KOPT-K1 (cell line): Measurements from ENCODE around the gene ZNF160.
"Not testable (repeated sequence)": the region's sequence is repeated elsewhere in the genome, so short reads cannot be mapped to it uniquely, and the experiment has no call there.

Source experiments
- H3K27ac ChIP-seq: fragments of 200-600 bp; sonication (generic); 2 replicates; pipeline ENCODE4 v1.5.1; 2016; ENCODE audit warnings: antibody characterized with exemption, mild to moderate bottlenecking, low read depth, low read length; ENCODE audit not compliant: poor library complexity, severe bottlenecking
- H3K36me3 ChIP-seq: fragments of 200-600 bp; sonication (generic); 2 replicates; pipeline ENCODE4 v1.5.1; 2017; ENCODE audit warnings: antibody characterized with exemption, mild to moderate bottlenecking, low read length, moderate library complexity; ENCODE audit not compliant: insufficient read depth
- H3K9me3 ChIP-seq: fragments of 200-600 bp; sonication (generic); 2 replicates; pipeline ENCODE4 v1.5.1; 2017; ENCODE audit warnings: antibody characterized with exemption, low read length, mild to moderate bottlenecking; ENCODE audit not compliant: insufficient read depth, poor library complexity, severe bottlenecking

ZNF160 gene

DNA sequence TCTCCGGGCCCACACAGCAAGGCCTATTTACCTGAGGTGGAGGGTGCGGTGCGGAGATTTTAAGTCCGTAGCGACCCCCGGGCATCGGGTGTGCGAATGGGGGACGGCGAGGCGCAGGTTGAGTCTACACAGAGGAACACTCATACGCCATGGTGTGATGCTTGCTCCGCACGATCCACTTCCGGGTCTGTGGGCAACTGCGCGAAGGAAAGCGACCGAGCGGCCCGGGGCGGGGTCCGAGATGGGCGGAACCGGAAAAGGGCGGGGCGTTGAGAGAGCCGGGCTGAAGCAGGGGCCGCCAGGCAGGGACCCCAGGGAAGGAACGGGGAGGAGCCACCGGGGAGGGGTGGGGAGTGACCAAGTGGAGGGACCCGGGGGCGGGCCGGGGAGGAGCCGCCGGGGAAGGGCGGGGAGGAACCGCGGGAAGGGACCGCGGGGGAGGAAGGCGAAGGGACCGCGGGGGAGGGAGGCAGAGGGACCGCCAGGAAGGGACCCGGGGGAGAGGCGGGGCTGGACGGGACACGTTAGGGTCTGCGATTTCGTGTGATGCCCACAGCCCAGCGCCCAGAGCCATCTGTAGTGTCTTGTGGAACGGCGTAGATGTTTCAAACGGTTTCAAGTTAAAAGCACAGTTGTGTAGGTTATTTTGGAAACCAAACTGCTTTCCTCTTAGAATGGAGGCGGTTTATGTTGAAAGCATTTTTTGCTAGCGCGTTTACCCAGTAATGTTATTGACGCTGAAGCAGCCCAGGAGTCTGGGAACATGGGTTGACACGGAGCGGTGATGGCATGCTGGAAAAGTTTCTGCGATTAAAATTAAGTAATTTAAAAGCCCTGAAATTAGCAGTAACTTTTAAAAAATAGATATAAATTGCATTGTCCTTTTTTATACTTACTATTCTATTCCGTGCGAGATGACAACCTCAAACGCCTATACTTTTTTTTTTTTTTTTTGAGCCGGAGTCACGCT, at the start of gene ZNF160:
ZNF160 (minus strand) TSS at position 189 of the 970 bp plus-strand sequence. CDS start 17,146 bp downstream, outside the sequence.
- H3K27ac ChIP-seq: peak within 1 kb of the TSS; percentile 83

GRCh38 chr19:53147645-53148044, 44.4 kb upstream of the ZNF160 start:
- no peak overlapping the region for H3K27ac ChIP-seq
- H3K9me3 ChIP-seq: peaks cover 91% of the 10 kb centered on the region
- H3K36me3 ChIP-seq: peaks cover 94% of the 10 kb centered on the region

More for the DNA sequence above, at the start of gene ZNF160:
- Histone ChIP-seq H3K36me3 (peaks cover 25% of the 10 kb centered on the region), H3K9me3 (no peaks in the 10 kb centered on the region)

GRCh38 chr19:53140351-53140750, 37.1 kb upstream of the ZNF160 start:
- H3K36me3 ChIP-seq: peaks cover 66% of the 10 kb centered on the region
- peaks cover 84% of the 10 kb centered on the region for H3K9me3 ChIP-seq
- H3K27ac ChIP-seq: no peak overlapping the region

DNA sequence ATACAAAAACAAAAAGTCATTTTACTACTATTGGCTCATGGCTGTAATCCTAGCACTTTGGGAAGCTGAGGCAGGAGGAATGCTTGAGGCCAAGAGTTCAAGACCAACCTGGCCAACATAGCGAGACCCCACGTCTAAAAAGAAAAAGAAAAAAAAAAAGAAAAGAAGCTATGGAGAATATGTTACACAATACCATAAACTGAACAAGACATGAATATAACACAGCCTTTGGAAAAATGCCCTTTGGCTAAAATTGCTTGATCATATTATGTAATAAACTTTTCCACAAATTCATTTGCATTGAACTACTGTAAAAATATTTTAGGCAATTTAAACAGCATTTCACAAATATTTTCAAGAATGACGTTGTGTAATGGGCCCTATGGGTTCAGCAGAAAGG, 33.2 kb upstream of the ZNF160 start:
- Histone ChIP-seq H3K27ac (no peak overlapping the region), H3K36me3 (peaks cover 33% of the 10 kb centered on the region), H3K9me3 (peaks cover 61% of the 10 kb centered on the region)

- peak within 1 kb of the TSS; percentile 65 for H3K27ac ChIP-seq
- H3K9me3 ChIP-seq: peaks cover 23% of the 10 kb centered on the region
- no peaks in the 10 kb centered on the region; the same call in 1 of the 2 replicates for H3K36me3 ChIP-seq
Observed at GRCh38 chr19:53132141-53132991, 29.1 kb upstream of the ZNF160 start, which contains the start of gene ZNF415. TSS of gene ZNF415 (minus strand) at chr19:53132910. CDS start at chr19:53122676, 10,234 bp downstream.

GRCh38 chr19:53131727-53132126, 28.5 kb upstream of the ZNF160 start:
- Histone ChIP-seq H3K27ac (peak overlapping the region; percentile 65), H3K36me3 (no peaks in the 10 kb centered on the region; the same call in 1 of the 2 replicates), H3K9me3 (peaks cover 16% of the 10 kb centered on the region)

GRCh38 chr19:53131085-53131590, 27.9 kb upstream of the ZNF160 start:
- no peak overlapping the region for H3K27ac ChIP-seq
- no peaks in the 10 kb centered on the region; the same call in 1 of the 2 replicates for H3K36me3 ChIP-seq
- peaks cover 10% of the 10 kb centered on the region for H3K9me3 ChIP-seq

- Histone ChIP-seq H3K27ac (no peak overlapping the region), H3K9me3 (peaks cover 10% of the 10 kb centered on the region), H3K36me3 (no peaks in the 10 kb centered on the region; the same call in 1 of the 2 replicates)
Observed at GRCh38 chr19:53130506-53130905, 27.3 kb upstream of the ZNF160 start.

DNA sequence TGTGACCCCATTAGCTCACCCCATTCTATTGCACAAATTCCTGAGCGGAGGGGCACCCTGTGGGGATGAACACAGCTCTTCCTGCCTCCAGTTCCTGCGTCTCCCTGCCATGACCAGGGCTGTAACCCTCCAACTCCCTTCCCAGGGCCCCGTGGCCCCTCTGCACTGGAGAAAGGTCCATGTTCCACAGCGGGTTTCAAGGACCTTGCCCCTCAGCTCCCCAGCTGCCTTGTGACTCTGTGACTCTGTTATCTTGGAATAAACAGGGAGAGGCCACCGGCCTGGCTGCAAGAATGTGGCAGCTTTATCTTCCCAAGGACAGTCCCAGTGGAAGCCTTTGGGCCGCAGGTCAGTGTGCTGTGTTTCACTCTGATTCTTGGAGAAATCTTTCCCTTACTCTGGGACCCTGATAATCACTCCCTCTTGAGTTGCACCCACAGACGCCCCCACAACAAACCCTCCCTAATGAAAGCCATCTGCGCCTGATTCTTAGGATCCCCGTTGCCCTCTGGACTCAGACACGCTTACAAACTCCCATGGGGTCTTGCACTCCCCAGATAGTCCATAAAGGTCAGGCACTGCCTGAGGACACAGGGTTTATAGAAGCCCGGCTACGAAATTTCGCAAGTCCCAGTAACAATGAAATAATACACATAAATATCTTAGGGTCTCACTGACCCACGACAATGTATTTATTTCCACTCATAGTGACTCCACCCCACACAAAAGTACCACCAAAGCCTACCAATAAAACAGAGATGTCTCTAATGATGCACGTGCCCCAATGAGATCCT, 23.7 kb upstream of the ZNF160 start:
- H3K27ac ChIP-seq, H3K9me3 ChIP-seq: not testable (repeated sequence)
- H3K36me3 ChIP-seq: peaks cover 12% of the 10 kb centered on the region; the same call in 1 of the 2 replicates

- peaks cover 6% of the 10 kb centered on the region for H3K9me3 ChIP-seq
- peaks cover 26% of the 10 kb centered on the region for H3K36me3 ChIP-seq
- no peak overlapping the region for H3K27ac ChIP-seq
Observed at GRCh38 chr19:53123400-53123799, 20.2 kb upstream of the ZNF160 start.

DNA sequence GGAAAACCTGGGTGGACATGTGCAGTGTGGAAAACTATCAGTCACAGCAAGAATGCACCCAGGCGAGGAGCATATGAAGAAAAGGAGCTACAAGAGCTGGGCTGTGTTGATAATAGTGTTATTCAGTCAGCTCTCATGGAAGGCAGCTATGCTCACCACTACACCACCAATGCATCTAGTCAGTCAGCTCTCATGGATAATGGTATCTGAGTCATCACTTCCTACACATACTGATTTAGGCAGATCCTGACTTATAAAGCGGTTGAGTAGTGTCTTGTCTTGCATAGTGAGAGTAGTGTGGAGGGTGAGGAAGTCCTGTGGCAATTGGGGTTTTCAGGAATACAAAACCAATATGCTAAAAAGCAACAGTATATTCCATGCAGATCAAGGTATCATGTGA, 9.1 kb upstream of the ZNF160 start:
- H3K27ac ChIP-seq: no peak overlapping the region
- peaks cover 82% of the 10 kb centered on the region for H3K36me3 ChIP-seq
- peaks cover 20% of the 10 kb centered on the region for H3K9me3 ChIP-seq

DNA sequence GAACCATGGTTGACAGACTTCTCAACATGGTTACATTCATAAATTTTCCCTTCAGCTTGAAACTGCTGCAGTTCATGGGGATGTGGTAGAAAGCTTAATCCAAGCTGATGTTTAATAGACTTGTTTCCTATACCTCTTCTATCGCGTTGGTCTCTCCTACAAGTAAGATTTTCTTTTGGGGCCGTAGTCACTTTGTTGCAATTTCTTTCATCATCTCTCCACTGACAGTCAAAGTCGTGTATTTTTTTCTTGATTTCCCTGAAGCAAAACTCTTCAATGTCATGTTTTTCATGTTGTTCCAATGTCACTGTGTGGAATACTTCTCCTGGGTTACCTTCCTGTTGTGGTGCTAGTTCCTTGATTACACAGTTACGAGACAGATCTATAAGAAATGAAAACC, 6.3 kb upstream of the ZNF160 start:
- Histone ChIP-seq H3K9me3 (no peaks in the 10 kb centered on the region), H3K27ac (no peak overlapping the region), H3K36me3 (peaks cover 54% of the 10 kb centered on the region)

- Histone ChIP-seq H3K9me3 (no peaks in the 10 kb centered on the region), H3K36me3 (peaks cover 25% of the 10 kb centered on the region), H3K27ac (peak overlapping the region; percentile 83)
Observed at GRCh38 chr19:53102756-53103233, 427 bp downstream of the ZNF160 start.

DNA sequence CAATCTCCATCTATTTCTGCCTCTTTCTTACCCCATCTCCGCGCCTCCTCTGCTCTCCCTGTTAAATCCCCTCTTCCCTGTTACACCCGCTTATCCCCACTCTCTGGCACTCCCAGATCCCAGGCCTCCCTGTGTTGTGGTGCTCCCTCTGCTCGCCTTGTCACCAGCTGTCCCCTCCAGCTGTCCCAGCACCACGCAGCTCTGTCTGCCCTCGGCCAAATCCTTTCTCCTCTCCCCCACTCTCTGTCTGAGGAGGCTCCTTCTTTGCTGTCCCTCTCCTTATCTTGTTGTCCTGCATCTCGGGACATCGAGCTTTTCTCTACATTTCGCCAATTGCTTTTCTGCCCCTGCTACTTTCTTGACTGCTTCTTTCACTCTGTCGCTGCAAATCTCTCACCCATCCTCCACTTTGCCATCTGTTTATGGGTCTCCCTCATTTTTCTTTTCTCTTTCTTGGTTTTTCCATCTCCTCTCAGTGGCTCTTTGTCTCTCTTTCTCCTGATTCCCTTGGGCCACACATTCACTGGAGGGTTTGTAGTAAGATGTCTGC, 941 bp downstream of the ZNF160 start:
- H3K27ac ChIP-seq: peak overlapping the region; percentile 83
- H3K36me3 ChIP-seq: peaks cover 29% of the 10 kb centered on the region
- H3K9me3 ChIP-seq: no peaks in the 10 kb centered on the region
